Measurements from ENCODE around the gene ATXN7L1. TPM values are rescaled to one million over a fixed set of nuclear protein-coding genes. Genes with fewer than 3 reads are reported as not detected.
A peak's percentile ranks its signal among the peaks of the same experiment; 100 is the strongest.

ATXN7L1 gene
- total RNA-seq, 1 experiment from 2014 or later: 24.3 TPM

- no peak overlapping the region for H3T11ph ChIP-seq (ENCODE audit: low read length)
- no peak overlapping the region for H3K4me2 ChIP-seq (ENCODE audit: insufficient read depth, insufficient read length, low read length)
- no peaks in the 10 kb centered on the region for H3K79me2 ChIP-seq (ENCODE audit: insufficient read depth, low read length)
- no peak for TF ChIP-seq CTCF (conservative IDR thresholded peaks at IDR 0.05)
- no peaks in the 10 kb centered on the region for H3K79me1 ChIP-seq (ENCODE audit: insufficient read depth, low read depth, low read length, poor library complexity, severe bottlenecking)
- H3K4me1 Mint-ChIP-seq: peaks cover 11 to 18% of the 10 kb centered on the region in 2 experiments
- H2BK5ac ChIP-seq (ENCODE audit: insufficient read length, low read length): no peak overlapping the region
- no peaks in the 10 kb centered on the region for H4K20me1 ChIP-seq (ENCODE audit: control insufficient read depth, insufficient read depth, insufficient read length)
- no peaks in the 10 kb centered on the region for H3K9me3 ChIP-seq (ENCODE audit: control insufficient read depth, low read depth, low read length)
- H3K4me1 ChIP-seq (ENCODE audit: insufficient read depth, low read length): no peaks in the 10 kb centered on the region
- no peak overlapping the region for H4K5ac ChIP-seq (ENCODE audit: insufficient read length, low read depth, low read length)
- H3K56ac ChIP-seq (ENCODE audit: insufficient read length, low read depth, low read length): no peak overlapping the region
- H3K9ac ChIP-seq (ENCODE audit: extremely low read depth, insufficient read length, low read length): no peak overlapping the region
- no peaks in the 10 kb centered on the region for H3K27me3 Mint-ChIP-seq (ENCODE audit: low read depth)
- H3K23me2 ChIP-seq (ENCODE audit: insufficient read length, low read depth, low read length, poor library complexity, severe bottlenecking): no peaks in the 10 kb centered on the region
- H3K14ac ChIP-seq (ENCODE audit: insufficient read depth, low read length): no peak overlapping the region
- H3K4me3 Mint-ChIP-seq: no peak overlapping the region
- H3K27ac ChIP-seq (ENCODE audit: insufficient read length, low read depth, low read length): no peak overlapping the region
- no peak overlapping the region for H2BK120ac ChIP-seq (ENCODE audit: low read depth, low read length, poor library complexity, severe bottlenecking)
- H3K9me3 Mint-ChIP-seq: no peaks in the 10 kb centered on the region; a peak in 1 of 5 replicates
- H3K23ac ChIP-seq (ENCODE audit: insufficient read length, low read depth, low read length): no peak overlapping the region
- H2AFZ ChIP-seq (ENCODE audit: low read length): no peak overlapping the region
- no peak overlapping the region for H2BK20ac ChIP-seq (ENCODE audit: low read depth, low read length, poor library complexity, severe bottlenecking)
- WGBS (ENCODE audit: extremely low coverage, insufficient read length, low lambda C conversion rate): no CpG with 5 or more reads among the region's 8 CpGs
- no peak overlapping the region for H2BK12ac ChIP-seq (ENCODE audit: insufficient read length, low read depth, low read length)
- H2AK5ac ChIP-seq (ENCODE audit: insufficient read length, low read length): no peak overlapping the region
- H3K27me3 ChIP-seq (ENCODE audit: insufficient read depth, low read length): no peaks in the 10 kb centered on the region
- DNase-seq: no peak
- H4K91ac ChIP-seq (ENCODE audit: insufficient read length, low read depth, low read length): no peak overlapping the region
- H3K4ac ChIP-seq (ENCODE audit: low read depth, low read length): no peak overlapping the region
- no peak overlapping the region for H2BK15ac ChIP-seq (ENCODE audit: low read depth, low read length)
- H3K27ac Mint-ChIP-seq: peak overlapping the region in 2 of 3 experiments; percentile 38 to 59; a peak in 2 of 7 replicates
- no peak overlapping the region for H4K8ac ChIP-seq (replicated peaks; ENCODE audit: insufficient read length, low read depth, low read length)
- peaks cover 14 to 32% (median 26%) of the 10 kb centered on the region in 3 experiments for H3K36me3 Mint-ChIP-seq (ENCODE audit: insufficient read depth in 1 of 3, low read depth in 3 of 3)
- H3K18ac ChIP-seq (ENCODE audit: insufficient read length, low read depth, low read length): no peak overlapping the region
These were observed 266.1 kb downstream of the ATXN7L1 start for GRCh38 chr7:105610165-105610930.
